HG02885 (cell line): ENCODE results near the gene AGO1.
A peak's percentile ranks its signal among the peaks of the same experiment; 100 is the strongest.
"Not testable (repeated sequence)": the region's sequence is repeated elsewhere in the genome, so short reads cannot be mapped to it uniquely, and the experiment has no call there.

Experiments used
- ATAC-seq: cut with Tn5 transposase; IDR thresholded peaks from one replicate; pipeline ENCODE4 v1.9.1; 2021; ENCODE audit warnings: mild to moderate bottlenecking; ENCODE audit not compliant: unreplicated experiment, poor library complexity

The AGO1 gene

DNA sequence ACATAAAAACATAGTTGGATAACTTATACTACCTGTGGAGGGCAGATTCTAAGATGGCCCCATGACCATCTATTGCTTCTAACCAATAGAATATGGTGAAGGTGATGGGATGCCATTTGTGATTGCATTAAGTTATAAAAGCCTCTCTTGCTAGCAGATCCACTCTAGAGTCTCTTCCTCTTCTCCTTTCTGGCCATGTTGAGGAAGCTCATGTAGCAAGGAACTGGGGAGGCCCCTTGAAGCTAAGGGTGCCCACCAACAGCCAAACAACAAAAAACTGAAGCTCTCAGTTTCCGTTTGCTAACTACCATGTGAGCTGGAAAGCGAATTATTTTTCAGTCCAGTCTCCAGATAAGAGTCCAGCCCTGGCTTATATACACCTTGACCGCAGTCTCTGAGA lies 16.0 kb upstream of the AGO1 start:
- no peak for ATAC-seq

GRCh38 chr1:35869245-35869950 lies 13.6 kb upstream of the AGO1 start:
- not testable (repeated sequence) for ATAC-seq

DNA sequence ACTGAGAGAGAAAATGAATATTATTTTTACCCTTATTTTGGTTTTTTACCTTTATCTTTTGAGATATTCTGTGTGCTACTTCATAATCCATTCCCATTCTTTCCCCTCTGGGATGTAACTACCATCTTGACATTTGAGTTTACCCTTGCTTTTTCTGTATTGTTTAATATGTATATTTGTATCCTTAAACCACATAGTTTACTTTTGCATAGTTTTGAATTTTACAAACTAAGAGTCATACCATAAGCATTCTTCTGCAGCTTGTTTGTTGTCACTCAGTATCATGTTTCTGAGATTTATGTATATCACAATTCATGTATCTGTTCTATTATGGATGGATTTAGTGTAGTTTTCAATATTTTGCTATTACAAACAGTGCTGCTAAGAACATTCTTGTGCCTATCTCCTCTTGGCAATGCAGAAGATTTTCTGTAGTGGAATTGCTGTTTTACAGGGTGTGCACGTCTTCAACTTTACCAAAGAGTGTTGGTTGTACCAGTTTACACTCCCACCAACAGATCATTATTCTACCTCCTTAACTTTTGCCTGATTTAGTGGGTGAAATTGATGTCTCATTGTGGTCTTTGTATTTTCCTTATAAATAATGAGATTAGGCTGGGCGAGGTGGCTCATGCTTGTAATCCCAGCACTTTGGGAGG lies 12.2 kb upstream of the AGO1 start:
- ATAC-seq = no peak

DNA sequence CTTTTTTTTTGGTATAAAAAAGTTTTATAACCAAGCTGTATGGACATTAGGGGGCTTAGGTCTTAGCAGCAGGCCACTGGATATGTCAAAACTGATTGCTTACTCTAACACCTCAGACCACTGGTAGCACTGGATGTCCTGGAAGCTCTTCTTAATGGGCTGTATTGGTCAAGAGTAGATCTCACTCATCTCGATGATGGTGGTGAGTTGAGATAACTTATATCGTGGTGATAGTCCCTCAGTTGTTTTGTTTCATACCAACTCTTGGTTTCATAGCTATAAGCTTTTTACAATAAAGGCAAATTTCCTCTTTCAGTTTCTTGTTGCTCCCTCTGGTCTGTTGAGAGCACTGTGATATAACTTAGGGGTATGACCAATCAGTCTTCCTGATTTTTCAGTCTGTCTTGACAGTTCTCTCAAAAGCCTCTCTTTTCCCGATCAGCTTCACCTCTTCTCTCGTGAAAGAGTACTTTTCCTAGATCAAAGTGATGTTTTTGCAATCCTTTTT lies 9.7 kb upstream of the AGO1 start:
- ATAC-seq = no peak

DNA sequence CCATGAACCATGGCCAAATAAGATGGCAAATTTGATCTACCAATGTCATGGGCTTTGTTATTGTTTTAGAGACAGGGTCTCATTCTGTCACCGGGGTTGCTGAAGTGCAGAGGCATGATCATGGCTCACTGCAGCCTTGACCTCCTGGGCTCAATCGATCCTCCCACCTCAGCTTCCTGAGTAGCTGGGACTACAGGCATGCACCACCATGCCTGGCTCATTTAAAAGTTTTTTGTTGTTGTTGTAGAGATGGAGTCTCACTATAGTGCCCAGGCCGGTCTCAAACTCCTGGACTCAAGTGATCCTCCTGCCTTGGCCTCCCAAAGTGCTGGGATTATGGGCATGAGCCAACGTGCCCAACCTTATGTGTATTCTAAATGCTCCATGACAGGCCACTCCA lies 8.9 kb upstream of the AGO1 start:
- not testable (repeated sequence) for ATAC-seq

GRCh38 chr1:35876988-35877387 lies 6.0 kb upstream of the AGO1 start:
- ATAC-seq = no peak

- ATAC-seq = no peak
Observed at GRCh38 chr1:35881850-35882273, 1.1 kb upstream of the AGO1 start.

- no peak for ATAC-seq
Observed at GRCh38 chr1:35882586-35882944, 444 bp upstream of the AGO1 start.

- ATAC-seq = no peak
Observed at GRCh38 chr1:35883635-35884101, 659 bp downstream of the AGO1 start.

DNA sequence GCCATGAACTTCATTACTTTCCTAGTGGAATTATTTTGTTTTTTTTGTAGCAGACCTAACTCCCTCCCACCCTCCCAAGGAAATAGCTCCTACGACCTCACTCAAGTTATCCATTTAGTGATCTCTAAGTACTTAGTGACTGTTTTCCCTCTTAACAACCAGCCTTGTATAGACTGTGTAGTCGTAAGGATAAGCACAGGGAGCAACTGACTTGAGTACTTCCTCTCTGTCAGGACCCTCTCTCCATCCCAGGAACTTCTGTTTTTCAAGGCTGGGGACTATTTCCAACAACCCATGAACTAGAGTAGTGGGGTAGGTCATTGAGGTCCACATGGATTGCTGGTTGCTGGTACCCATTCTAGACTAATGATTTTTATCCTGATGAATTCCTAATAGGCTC lies 1.9 kb downstream of the AGO1 start:
- no peak for ATAC-seq

GRCh38 chr1:35885961-35886558 lies 3.1 kb downstream of the AGO1 start:
- no peak for ATAC-seq

GRCh38 chr1:35886577-35887431 lies 3.8 kb downstream of the AGO1 start:
- no peak for ATAC-seq

- ATAC-seq = no peak
Observed at GRCh38 chr1:35887508-35887907, 4.5 kb downstream of the AGO1 start.

DNA sequence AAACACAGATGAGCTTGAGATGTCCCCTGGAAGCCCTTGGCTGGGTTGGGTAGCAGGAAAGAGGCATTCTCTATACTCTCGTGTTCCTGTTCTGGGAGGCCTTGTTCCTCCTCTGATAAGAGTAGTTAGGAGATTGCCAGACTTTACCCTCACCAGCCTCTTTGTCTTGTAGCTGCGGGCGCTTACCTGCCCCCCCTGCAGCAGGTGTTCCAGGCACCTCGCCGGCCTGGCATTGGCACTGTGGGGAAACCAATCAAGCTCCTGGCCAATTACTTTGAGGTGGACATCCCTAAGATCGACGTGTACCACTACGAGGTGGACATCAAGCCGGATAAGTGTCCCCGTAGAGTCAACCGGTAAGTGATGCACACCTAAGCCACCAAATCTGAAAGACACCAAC lies 5.2 kb downstream of the AGO1 start:
- no peak for ATAC-seq

GRCh38 chr1:35888981-35889380 lies 6.0 kb downstream of the AGO1 start:
- not testable (repeated sequence) for ATAC-seq

DNA sequence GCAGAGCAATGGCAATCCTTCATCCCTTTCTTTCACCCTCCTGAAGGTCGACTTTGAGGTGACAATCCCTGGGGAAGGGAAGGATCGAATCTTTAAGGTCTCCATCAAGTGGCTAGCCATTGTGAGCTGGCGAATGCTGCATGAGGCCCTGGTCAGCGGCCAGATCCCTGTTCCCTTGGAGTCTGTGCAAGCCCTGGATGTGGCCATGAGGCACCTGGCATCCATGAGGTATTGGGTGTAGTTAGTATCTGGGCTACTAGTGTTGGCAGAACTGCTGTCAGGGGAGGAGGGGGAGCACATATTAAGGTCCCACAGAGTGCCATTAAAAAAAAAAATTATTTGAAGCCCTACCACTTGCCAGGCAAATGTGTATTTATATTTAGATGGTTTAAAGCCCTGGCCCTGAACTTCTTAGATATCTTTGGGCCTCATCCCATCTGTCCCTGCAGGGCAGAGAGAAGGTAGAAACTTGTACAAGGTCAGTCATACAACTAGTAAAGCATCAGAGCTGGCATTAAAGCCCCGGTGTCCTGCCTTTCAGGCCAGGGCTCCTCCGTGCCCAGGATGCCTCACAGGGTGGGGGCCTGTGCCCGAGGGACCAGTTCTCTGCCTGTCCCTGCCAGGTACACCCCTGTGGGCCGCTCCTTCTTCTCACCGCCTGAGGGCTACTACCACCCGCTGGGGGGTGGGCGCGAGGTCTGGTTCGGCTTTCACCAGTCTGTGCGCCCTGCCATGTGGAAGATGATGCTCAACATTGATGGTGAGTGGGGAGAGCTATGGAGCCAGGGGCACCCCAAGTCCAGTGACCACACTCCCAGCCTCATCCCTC lies 10.3 kb downstream of the AGO1 start:
- no peak for ATAC-seq

GRCh38 chr1:35894183-35894582 lies 11.2 kb downstream of the AGO1 start:
- ATAC-seq = peak; percentile 42

GRCh38 chr1:35894656-35895055 lies 11.6 kb downstream of the AGO1 start:
- no peak for ATAC-seq

DNA sequence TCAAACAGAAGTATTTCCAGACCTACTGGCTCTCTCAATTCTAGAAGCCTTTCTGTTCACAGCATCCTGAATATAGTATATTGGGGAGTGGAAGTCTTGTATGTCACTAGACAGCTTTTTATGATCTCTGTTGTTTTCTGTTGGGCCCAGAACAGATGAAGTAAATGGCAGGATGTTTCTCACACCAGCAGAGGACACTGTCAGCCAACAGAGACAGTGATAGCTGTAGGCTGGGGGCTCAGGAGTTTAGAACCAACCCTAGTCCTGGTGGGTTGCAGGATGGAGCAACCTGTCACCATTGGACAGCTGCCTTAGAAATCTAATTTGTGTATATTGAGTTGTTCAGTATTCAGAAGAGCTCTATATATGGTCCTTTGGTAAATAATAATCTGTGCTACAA lies 16.9 kb downstream of the AGO1 start:
- no peak for ATAC-seq

GRCh38 chr1:35901235-35901634 lies 18.2 kb downstream of the AGO1 start:
- no peak for ATAC-seq
